GM10248 (cell line): ENCODE data around the gene CHMP6.
"Not testable (repeated sequence)": the region's sequence is repeated elsewhere in the genome, so short reads cannot be mapped to it uniquely, and the experiment has no call there.

Source experiments
- CTCF ChIA-PET: fragments of 300-600 bp; sonication (Branson Sonifier 250); formaldehyde crosslinking; extraction: SDS; loops from one replicate; lab custom pipeline; 2021; ENCODE audit warnings: antibody characterized with exemption; lab: Yijun Ruan, JAX
- POLR2A ChIA-PET: fragments of 350-650 bp; sonication (Branson Sonifier 250); formaldehyde crosslinking; extraction: SDS; loops from one replicate; lab custom pipeline; 2020; ENCODE audit warnings: antibody characterized with exemption; lab: Yijun Ruan, JAX
- DNase-seq: peaks from one replicate; pipeline ENCODE4 v3.0.0; 2012; ENCODE audit errors: extremely low spot score
- CTCF ChIP-seq: IDR thresholded peaks from 2 replicates; pipeline ENCODE4 v1.5.1; 2012; ENCODE audit warnings: mild to moderate bottlenecking, low read depth; ENCODE audit errors: extremely low read depth, missing control alignments, control extremely low read depth

CHMP6 gene

DNA sequence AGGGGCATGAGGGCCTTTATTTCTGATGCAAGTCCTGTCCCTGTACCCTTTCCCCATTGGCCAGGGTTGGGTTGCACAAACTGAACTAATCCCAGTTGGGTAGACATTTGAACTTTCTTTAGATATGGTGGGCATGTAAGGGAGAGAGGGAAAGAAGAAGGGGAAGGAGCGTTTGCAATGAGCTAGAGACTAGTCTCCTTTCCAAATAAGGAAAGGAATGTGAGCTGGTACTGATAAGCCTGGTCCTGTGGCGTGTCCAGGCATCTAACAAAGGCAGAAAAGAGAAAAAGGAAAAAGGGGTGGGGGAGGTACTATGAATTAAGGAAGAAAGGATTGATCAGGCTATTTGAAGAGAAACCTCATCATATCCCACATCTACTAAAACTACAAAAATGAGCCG, 20.3 kb downstream of the CHMP6 start:
- ChIA-PET CTCF (interaction anchor here (2.2 kb wide), 1 partner anchor 12 kb away, joined by 7 read pairs; no protein-coding TSS in a partner anchor), POLR2A (no interaction called here)
- DNase-seq: no peak
- no peak for TF ChIP-seq CTCF

- POLR2A ChIA-PET: no interaction called here
- no peak for TF ChIP-seq CTCF
- no peak for DNase-seq
- CTCF ChIA-PET: interaction anchor here (2.2 kb wide), 1 partner anchor 11 kb away, joined by 7 read pairs; no protein-coding TSS in a partner anchor
Observed at GRCh38 chr17:81012574-81013447, 21.2 kb downstream of the CHMP6 start.

GRCh38 chr17:81013642-81014041, 22.0 kb downstream of the CHMP6 start:
- TF ChIP-seq CTCF: no peak
- ChIA-PET POLR2A (no interaction called here), CTCF (interaction anchor here (2.2 kb wide), 1 partner anchor 10 kb away, joined by 7 read pairs; no protein-coding TSS in a partner anchor)
- no peak for DNase-seq

GRCh38 chr17:81015136-81015535, 23.5 kb downstream of the CHMP6 start:
- TF ChIP-seq CTCF: no peak
- ChIA-PET CTCF (interaction anchor here (1.4 kb wide), 1 partner anchor 9 kb away, joined by 8 read pairs; no protein-coding TSS in a partner anchor), POLR2A (no interaction called here)
- DNase-seq: no peak

DNA sequence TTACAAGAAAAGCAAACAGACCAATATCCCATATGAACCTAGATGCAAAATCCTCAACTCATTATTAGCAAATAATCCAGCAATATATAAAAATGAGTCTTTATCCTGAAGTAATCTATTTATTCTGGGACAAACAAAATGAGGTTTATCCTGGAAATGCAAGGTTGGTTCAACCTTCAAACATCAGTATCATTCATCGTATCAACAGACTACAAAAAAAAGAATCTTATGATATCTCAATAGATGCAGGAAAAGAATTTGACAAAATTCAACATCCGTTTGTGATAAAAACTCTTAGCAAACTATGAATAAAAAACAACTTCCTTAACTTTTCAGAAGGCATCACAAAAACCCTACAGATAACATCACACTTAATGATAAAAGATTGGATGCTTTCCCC, 24.9 kb downstream of the CHMP6 start:
- TF ChIP-seq CTCF: no peak
- ChIA-PET CTCF (no interaction called here), POLR2A (no interaction called here)
- DNase-seq: no peak

- DNase-seq, POLR2A ChIA-PET: not testable (repeated sequence)
- CTCF ChIA-PET: interaction anchor here (1.4 kb wide), 1 partner anchor 47 kb away, joined by 4 read pairs; no protein-coding TSS in a partner anchor
Observed at GRCh38 chr17:81017330-81017729, 25.7 kb downstream of the CHMP6 start.
